Fibroblast of lung (primary cell): ENCODE measurements around the gene EFCAB5. TPM values are rescaled to one million over a fixed set of nuclear protein-coding genes. Genes with fewer than 3 reads are reported as not detected.
"Not testable (repeated sequence)": the region's sequence is repeated elsewhere in the genome, so short reads cannot be mapped to it uniquely, and the experiment has no call there.

Source experiments
- DNase-seq, 2 donors: peaks; one replicate each; pipeline versions ENCODE4 v3.0.0 to v3.0.0-alpha.2; 2010; ENCODE audit warnings: low read depth in 2 of 2
- H2AFZ ChIP-seq: 2 replicates; pipeline ENCODE4 v1.5.1; 2012; ENCODE audit warnings: low read length, control low read depth, inconsistent platforms
- H3K27ac ChIP-seq: 2 replicates; pipeline ENCODE4 v1.5.1; 2011; ENCODE audit warnings: low read length, control low read depth; ENCODE audit not compliant: insufficient read depth
- H3K27me3 ChIP-seq: 2 replicates; pipeline ENCODE4 v1.5.1; 2011; ENCODE audit warnings: mild to moderate bottlenecking, low read length; ENCODE audit not compliant: control insufficient read depth, insufficient read depth
- H3K36me3 ChIP-seq: 2 replicates; pipeline ENCODE4 v1.5.1; 2011; ENCODE audit warnings: low read length; ENCODE audit not compliant: control insufficient read depth, insufficient read depth
- H3K4me1 ChIP-seq: 2 replicates; pipeline ENCODE4 v1.5.1; 2011; ENCODE audit warnings: low read length; ENCODE audit not compliant: control insufficient read depth, insufficient read depth; ENCODE audit errors: extremely low read depth
- H3K4me2 ChIP-seq: 2 replicates; pipeline ENCODE4 v1.5.1; 2011; ENCODE audit warnings: low read length, control low read depth; ENCODE audit not compliant: insufficient read depth; ENCODE audit errors: extremely low read depth
- H3K4me3 ChIP-seq, 4 experiments: fragments of 200-600 bp in 1 of 4; sonication (generic) in 1 of 4; replicated peaks in 1 of 4; 2 replicates each; pipeline ENCODE4 v1.5.1; 2011 to 2016; ENCODE audit warnings: low read length in 4 of 4, low read depth in 3 of 4, mild to moderate bottlenecking in 3 of 4, control low read depth in 2 of 4, inconsistent platforms in 1 of 4, mixed read lengths in 1 of 4; ENCODE audit not compliant: insufficient read depth in 1 of 4; ENCODE audit errors: control extremely low read depth in 1 of 4
- H3K79me2 ChIP-seq: 2 replicates; pipeline ENCODE4 v1.5.1; 2012; ENCODE audit warnings: mild to moderate bottlenecking, low read length, inconsistent platforms; ENCODE audit not compliant: control insufficient read depth, insufficient read depth
- H3K9ac ChIP-seq: 2 replicates; pipeline ENCODE4 v1.5.1; 2011; ENCODE audit warnings: mild to moderate bottlenecking, low read length, control low read depth; ENCODE audit not compliant: insufficient read depth
- H3K9me3 ChIP-seq: 2 replicates; pipeline ENCODE4 v1.5.1; 2012; ENCODE audit warnings: low read depth, low read length; ENCODE audit not compliant: control insufficient read depth, insufficient read depth
- H4K20me1 ChIP-seq: 2 replicates; pipeline ENCODE4 v1.5.1; 2011; ENCODE audit warnings: low read length; ENCODE audit not compliant: control insufficient read depth, insufficient read depth; ENCODE audit errors: extremely low read depth
- EZH2 ChIP-seq: IDR thresholded peaks from 2 replicates; pipeline ENCODE4 v1.5.1; 2012; ENCODE audit warnings: low read length, control low read depth, mild to moderate bottlenecking; ENCODE audit errors: missing control alignments
- polyA plus RNA-seq, 2 donors: library from polyadenylated mRNA; depleted of rRNA in 1 of 2; stranded (reverse) in 1 of 2; unstranded in 1 of 2; fragments of >200 nt; gene quantifications; 2 replicates each; pipeline ENCODE4 v1.2.1, GENCODE V29; 2011 to 2012; ENCODE audit warnings: missing spikeins in 1 of 2
- total RNA-seq: library from RNA; depleted of rRNA; stranded (reverse); fragments of >200 nt; gene quantifications from 2 replicates; pipeline ENCODE4 v1.2.1, GENCODE V29; 2014
- TF ChIP-seq, protein P1 (sequence below), 2 donors: IDR thresholded peaks in 1 of 2; conservative IDR thresholded peaks in 1 of 2; 1 replicate in 1 of 2; 2 replicates in 1 of 2; pipeline ENCODE4 v1.5.1; 2011 to 2012; ENCODE audit warnings: low read length in 2 of 2, control low read depth in 1 of 2, inconsistent platforms in 1 of 2, low read depth in 1 of 2, mild to moderate bottlenecking in 1 of 2

The EFCAB5 gene
- total and polyA plus RNA-seq, 2 donors (not counting 1 experiment from before 2014, with no cell fraction given) = 0.14 to 0.66 TPM

DNA sequence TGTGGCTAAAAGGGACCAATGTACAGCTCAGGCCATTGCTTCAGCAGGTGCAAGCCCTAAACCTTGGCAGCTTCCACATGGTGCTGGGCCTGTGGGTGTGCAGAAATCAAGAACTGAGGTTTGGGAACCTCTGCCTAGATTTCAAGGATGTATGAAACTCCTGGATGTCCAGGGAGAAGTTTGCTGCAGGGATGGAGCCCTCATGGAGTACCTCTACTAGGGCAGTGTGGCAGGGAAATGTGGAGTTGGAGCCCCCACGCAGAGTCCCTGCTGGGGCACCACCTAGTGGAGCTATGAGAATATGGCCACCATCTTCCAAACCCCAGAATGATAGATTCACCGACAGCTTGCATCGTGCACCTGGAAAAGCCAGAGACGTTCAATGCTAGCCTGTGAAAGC, 13.0 kb downstream of the EFCAB5 start:
- no peaks in the 10 kb centered on the region for H3K9me3 ChIP-seq
- H3K27me3 ChIP-seq = no peaks in the 10 kb centered on the region

DNA sequence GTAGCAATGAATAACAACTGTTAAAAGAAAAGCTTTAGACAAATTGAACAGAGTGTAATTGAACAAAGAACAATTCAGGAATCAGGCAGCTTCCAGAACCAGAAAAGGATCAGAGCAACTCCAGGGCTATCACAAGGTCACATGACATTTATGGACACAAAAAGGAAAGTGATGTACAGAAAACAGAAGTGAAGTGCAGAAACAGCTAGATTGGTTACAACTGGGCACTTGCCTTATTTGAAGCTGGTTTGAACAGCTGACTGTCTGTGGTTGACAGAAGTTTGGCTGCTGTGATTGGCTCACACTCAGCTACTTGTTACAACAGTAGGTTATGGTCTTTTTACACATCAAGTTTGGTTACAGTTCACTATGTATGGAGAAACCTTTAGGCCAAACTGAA, 14.8 kb downstream of the EFCAB5 start:
- Histone ChIP-seq H3K9me3 (no peaks in the 10 kb centered on the region), H4K20me1 (no peaks in the 10 kb centered on the region), H3K9ac (no peak overlapping the region), H3K27ac (no peak overlapping the region), H3K79me2 (no peaks in the 10 kb centered on the region), H2AFZ (no peak overlapping the region), H3K4me3 (no peak overlapping the region), H3K4me1 (no peaks in the 10 kb centered on the region), H3K4me2 (no peak overlapping the region), H3K36me3 (no peaks in the 10 kb centered on the region), H3K27me3 (no peaks in the 10 kb centered on the region)
- no peak for DNase-seq
- TF ChIP-seq, protein P1, sequence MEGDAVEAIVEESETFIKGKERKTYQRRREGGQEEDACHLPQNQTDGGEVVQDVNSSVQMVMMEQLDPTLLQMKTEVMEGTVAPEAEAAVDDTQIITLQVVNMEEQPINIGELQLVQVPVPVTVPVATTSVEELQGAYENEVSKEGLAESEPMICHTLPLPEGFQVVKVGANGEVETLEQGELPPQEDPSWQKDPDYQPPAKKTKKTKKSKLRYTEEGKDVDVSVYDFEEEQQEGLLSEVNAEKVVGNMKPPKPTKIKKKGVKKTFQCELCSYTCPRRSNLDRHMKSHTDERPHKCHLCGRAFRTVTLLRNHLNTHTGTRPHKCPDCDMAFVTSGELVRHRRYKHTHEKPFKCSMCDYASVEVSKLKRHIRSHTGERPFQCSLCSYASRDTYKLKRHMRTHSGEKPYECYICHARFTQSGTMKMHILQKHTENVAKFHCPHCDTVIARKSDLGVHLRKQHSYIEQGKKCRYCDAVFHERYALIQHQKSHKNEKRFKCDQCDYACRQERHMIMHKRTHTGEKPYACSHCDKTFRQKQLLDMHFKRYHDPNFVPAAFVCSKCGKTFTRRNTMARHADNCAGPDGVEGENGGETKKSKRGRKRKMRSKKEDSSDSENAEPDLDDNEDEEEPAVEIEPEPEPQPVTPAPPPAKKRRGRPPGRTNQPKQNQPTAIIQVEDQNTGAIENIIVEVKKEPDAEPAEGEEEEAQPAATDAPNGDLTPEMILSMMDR (conservative IDR thresholded peaks at IDR 0.05 in 1 of 2, IDR thresholded peaks at IDR 0.05 in 1 of 2; ENCODE audit: low read depth in 1 of 2, low read length in 2 of 2) = no peak
- no peak for TF ChIP-seq EZH2

More for the DNA sequence above, 13.0 kb downstream of the EFCAB5 start:
- H3K4me1 ChIP-seq = no peaks in the 10 kb centered on the region
- H3K36me3 ChIP-seq = no peaks in the 10 kb centered on the region
- no peak for TF ChIP-seq EZH2
- TF ChIP-seq, protein P1 (conservative IDR thresholded peaks at IDR 0.05 in 1 of 2, IDR thresholded peaks at IDR 0.05 in 1 of 2; ENCODE audit: low read depth in 1 of 2, low read length in 2 of 2) = no peak
- DNase-seq = no peak
- H4K20me1 ChIP-seq = no peaks in the 10 kb centered on the region
- no peak overlapping the region for H2AFZ ChIP-seq
- H3K9ac ChIP-seq = no peak overlapping the region
- no peak overlapping the region for H3K27ac ChIP-seq
- no peak overlapping the region for H3K4me3 ChIP-seq
- H3K79me2 ChIP-seq = no peaks in the 10 kb centered on the region
- H3K4me2 ChIP-seq = no peak overlapping the region

DNA sequence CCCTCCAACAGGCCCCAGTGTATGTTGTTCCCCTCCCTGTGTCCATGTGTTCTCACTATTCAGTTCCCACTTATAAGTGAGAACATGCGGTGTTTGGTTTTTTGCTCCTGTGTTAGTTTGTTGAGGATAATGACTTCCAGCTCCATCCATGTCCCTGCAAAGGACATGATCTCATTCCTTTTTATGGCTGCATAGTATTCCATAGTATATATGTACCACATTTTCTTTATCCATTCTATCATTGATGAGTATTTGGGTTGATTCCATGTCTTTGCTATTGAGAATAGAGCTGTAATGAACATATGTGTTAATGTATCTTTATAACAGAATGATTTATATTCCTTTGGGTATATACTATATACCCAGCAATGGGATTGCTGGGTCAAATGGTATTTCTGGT, 16.1 kb downstream of the EFCAB5 start:
- not testable (repeated sequence) for H3K27me3 ChIP-seq, DNase-seq, H3K79me2 ChIP-seq, H2AFZ ChIP-seq, H3K36me3 ChIP-seq, H3K9me3 ChIP-seq, H4K20me1 ChIP-seq, H3K4me3 ChIP-seq, H3K4me2 ChIP-seq, H3K4me1 ChIP-seq, H3K9ac ChIP-seq, H3K27ac ChIP-seq
